HG03280 (cell line): ENCODE data around the gene FXYD2.

ENCODE experiments used
- ATAC-seq: cut with Tn5 transposase; IDR thresholded peaks from one replicate; pipeline ENCODE4 v1.9.1; 2021; ENCODE audit warnings: mild to moderate bottlenecking, moderate library complexity; ENCODE audit not compliant: unreplicated experiment

Gene FXYD2

GRCh38 chr11:117859061-117859460, 34.5 kb upstream of the FXYD2 start:
- no peak for ATAC-seq

GRCh38 chr11:117857734-117858414, 33.3 kb upstream of the FXYD2 start:
- no peak for ATAC-seq

GRCh38 chr11:117855912-117856651, 31.5 kb upstream of the FXYD2 start:
- ATAC-seq: no peak

GRCh38 chr11:117855186-117855845, 30.8 kb upstream of the FXYD2 start:
- ATAC-seq: no peak

GRCh38 chr11:117852309-117852708, 27.8 kb upstream of the FXYD2 start:
- ATAC-seq: no peak

- ATAC-seq: no peak
Observed at GRCh38 chr11:117851852-117852251, 27.3 kb upstream of the FXYD2 start.

- ATAC-seq: no peak
Observed at GRCh38 chr11:117851106-117851505, 26.6 kb upstream of the FXYD2 start.

GRCh38 chr11:117849781-117850414, 25.4 kb upstream of the FXYD2 start:
- ATAC-seq: no peak

- ATAC-seq: no peak
Observed at GRCh38 chr11:117843666-117844484, 19.3 kb upstream of the FXYD2 start.

GRCh38 chr11:117842131-117842941, 17.8 kb upstream of the FXYD2 start:
- no peak for ATAC-seq

- no peak for ATAC-seq
Observed at GRCh38 chr11:117841551-117842031, 17.0 kb upstream of the FXYD2 start.

- ATAC-seq: no peak
Observed at GRCh38 chr11:117840881-117841550, 16.5 kb upstream of the FXYD2 start.

GRCh38 chr11:117839936-117840813, 15.6 kb upstream of the FXYD2 start:
- no peak for ATAC-seq

GRCh38 chr11:117839380-117839881, 14.9 kb upstream of the FXYD2 start:
- no peak for ATAC-seq

GRCh38 chr11:117838901-117839300, 14.4 kb upstream of the FXYD2 start:
- ATAC-seq: no peak

- ATAC-seq: no peak
Observed at GRCh38 chr11:117837791-117838190, 13.2 kb upstream of the FXYD2 start.

GRCh38 chr11:117837070-117837776, 12.7 kb upstream of the FXYD2 start:
- ATAC-seq: no peak
